Immature natural killer cell (primary cell): Measurements from ENCODE around the gene KISS1R. TPM values are rescaled to one million over a fixed set of nuclear protein-coding genes. Genes with fewer than 3 reads are reported as not detected.
A peak's percentile ranks its signal among the peaks of the same experiment; 100 is the strongest.

Experiments used
- DNase-seq, 3 donors: peaks; one replicate each; pipeline ENCODE4 v3.0.0; 2022; ENCODE audit warnings: mixed read lengths in 1 of 3
- H3K27ac Mint-ChIP-seq, 6 donors: one replicate each; pipeline ENCODE4 v1.8.0; 2020; ENCODE audit warnings: mixed read lengths in 6 of 6, mild to moderate bottlenecking in 5 of 6, inconsistent platforms in 4 of 6, moderate library complexity in 3 of 6
- H3K27me3 Mint-ChIP-seq, 3 donors: one replicate each; pipeline ENCODE4 v1.8.0; 2020 to 2021; ENCODE audit warnings: low read depth in 3 of 3, mild to moderate bottlenecking in 3 of 3, mixed read lengths in 3 of 3, moderate library complexity in 3 of 3, inconsistent platforms in 1 of 3
- H3K36me3 Mint-ChIP-seq, 3 donors: one replicate each; pipeline ENCODE4 v1.8.0; 2020; ENCODE audit warnings: mixed read lengths in 3 of 3, inconsistent platforms in 2 of 3, mild to moderate bottlenecking in 2 of 3
- H3K4me1 Mint-ChIP-seq, 2 donors: one replicate each; pipeline ENCODE4 v1.8.0; 2020; ENCODE audit warnings: inconsistent platforms in 2 of 2, mild to moderate bottlenecking in 2 of 2, mixed read lengths in 2 of 2, moderate library complexity in 1 of 2
- H3K4me3 Mint-ChIP-seq, 5 donors: one replicate each; pipeline ENCODE4 v1.8.0; 2020; ENCODE audit warnings: mild to moderate bottlenecking in 5 of 5, mixed read lengths in 5 of 5, inconsistent platforms in 3 of 5, moderate library complexity in 3 of 5
- H3K9me3 Mint-ChIP-seq, 6 donors: one replicate each; pipeline ENCODE4 v1.8.0; 2020; ENCODE audit warnings: mild to moderate bottlenecking in 6 of 6, mixed read lengths in 6 of 6, inconsistent platforms in 4 of 6, moderate library complexity in 3 of 6
- polyA plus RNA-seq, 3 donors: library from polyadenylated mRNA; unstranded; fragments of 300-500 nt; fragmentation: Illumina TruSeq; gene quantifications; one replicate each; pipeline ENCODE4 v1.2.3, GENCODE V29; 2021

The KISS1R gene
- polyA plus RNA-seq, 3 donors from 2014 or later, result not detected

DNA sequence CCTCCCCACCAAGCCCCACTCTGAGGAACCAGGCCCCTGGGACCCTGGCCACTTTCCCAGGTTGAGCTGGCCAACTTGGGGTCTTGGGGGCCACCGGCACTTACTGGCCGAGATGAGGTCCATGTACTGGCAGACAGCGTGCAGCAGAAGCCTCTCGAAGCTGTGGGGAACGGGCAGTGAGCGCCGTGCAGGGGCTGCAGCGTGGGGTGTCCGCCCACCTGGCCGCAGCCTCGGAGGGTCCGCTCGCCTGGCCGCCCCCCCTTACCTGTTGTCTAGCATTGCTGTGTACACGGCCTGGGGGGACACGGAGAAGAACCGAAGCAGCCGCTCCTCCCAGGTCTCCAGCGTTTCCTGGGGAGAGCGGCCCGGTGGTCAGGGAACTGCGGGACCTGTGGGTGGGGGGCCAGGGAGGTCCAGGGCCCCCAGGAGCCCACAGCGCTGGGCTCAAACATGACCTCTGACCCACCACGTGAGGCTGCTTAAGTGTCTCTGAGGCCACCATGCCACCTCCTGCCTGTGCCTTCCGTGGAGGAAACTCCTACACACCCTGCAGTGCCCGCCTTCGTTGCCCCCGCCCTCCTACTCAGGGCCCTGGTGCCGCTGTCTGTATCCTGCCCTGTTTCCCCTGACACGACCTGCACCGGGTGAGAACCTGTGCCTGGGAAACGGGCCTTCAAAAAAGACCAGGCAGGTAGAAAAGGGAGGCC, 17.6 kb upstream of the KISS1R start:
- no peak overlapping the region for H3K27ac Mint-ChIP-seq
- no peaks in the 10 kb centered on the region for H3K9me3 Mint-ChIP-seq
- H3K4me3 Mint-ChIP-seq, result no peak overlapping the region
- H3K27me3 Mint-ChIP-seq, result peaks cover 0 to 7% (median 0%) of the 10 kb centered on the region in 3 donors
- DNase-seq, result no peak
- H3K36me3 Mint-ChIP-seq, result no peaks in the 10 kb centered on the region
- H3K4me1 Mint-ChIP-seq, result peaks cover 0 to 2% of the 10 kb centered on the region in 2 donors

DNA sequence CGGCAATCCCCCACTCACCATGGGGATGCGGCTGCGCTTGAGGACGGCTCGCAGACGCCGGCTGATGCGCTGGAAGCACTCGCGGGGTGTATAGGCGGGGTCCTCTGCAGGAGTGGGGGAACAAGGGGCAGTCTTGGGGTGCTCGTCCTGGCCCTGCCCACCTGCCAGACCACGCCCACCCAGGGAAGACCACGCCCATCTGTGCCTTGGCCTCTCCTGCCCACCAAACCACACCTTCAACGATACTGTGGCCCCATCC, 17.2 kb upstream of the KISS1R start:
- H3K27ac Mint-ChIP-seq, result no peak overlapping the region
- no peaks in the 10 kb centered on the region for H3K36me3 Mint-ChIP-seq
- no peak for DNase-seq
- H3K4me3 Mint-ChIP-seq, result no peak overlapping the region
- H3K9me3 Mint-ChIP-seq, result no peaks in the 10 kb centered on the region
- peaks cover 0 to 7% (median 0%) of the 10 kb centered on the region in 3 donors for H3K27me3 Mint-ChIP-seq
- peaks cover 0 to 2% of the 10 kb centered on the region in 2 donors for H3K4me1 Mint-ChIP-seq

DNA sequence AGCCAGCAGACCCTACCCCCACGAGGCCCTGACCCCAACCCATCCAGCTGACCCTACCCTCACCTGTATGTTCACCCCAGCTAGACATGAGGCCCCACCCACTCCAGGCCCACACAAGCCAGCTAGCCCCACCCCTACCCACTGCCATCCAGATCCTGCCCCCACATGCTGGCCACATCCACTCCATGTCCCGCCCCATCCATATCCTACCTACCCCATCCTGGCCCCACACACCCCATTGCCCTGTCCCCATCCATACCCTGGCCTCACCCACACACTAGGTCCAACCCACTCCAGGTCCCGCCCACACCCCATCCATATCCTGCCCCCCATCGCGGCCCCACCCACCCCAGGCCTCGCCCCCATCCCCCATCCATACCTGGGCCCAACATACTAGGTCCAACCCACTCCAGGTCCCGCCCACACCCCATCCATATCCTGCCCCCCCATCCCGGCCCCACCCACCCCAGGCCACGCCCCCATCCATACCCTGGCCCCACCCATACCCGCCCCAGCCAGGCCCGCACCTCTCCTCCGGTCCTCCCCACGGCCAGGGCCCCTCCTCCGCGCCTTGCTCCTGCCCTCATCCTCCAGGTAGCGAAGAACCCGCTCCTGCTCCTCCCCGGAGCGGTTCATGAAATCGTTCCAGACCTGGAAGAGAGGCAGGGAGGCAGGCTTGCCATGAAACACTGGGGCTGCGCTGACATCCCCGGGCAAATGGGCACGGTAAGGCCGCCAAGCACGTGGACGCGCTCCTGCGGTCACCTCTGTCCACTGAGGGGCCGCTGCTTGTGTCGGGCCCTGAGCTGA, 16.6 kb upstream of the KISS1R start:
- Mint-ChIP-seq H3K36me3 (no peaks in the 10 kb centered on the region), H3K9me3 (no peaks in the 10 kb centered on the region), H3K4me3 (no peak overlapping the region), H3K27ac (no peak overlapping the region), H3K27me3 (peaks cover 0 to 7% (median 0%) of the 10 kb centered on the region in 3 donors), H3K4me1 (peaks cover 0 to 2% of the 10 kb centered on the region in 2 donors)
- no peak for DNase-seq

DNA sequence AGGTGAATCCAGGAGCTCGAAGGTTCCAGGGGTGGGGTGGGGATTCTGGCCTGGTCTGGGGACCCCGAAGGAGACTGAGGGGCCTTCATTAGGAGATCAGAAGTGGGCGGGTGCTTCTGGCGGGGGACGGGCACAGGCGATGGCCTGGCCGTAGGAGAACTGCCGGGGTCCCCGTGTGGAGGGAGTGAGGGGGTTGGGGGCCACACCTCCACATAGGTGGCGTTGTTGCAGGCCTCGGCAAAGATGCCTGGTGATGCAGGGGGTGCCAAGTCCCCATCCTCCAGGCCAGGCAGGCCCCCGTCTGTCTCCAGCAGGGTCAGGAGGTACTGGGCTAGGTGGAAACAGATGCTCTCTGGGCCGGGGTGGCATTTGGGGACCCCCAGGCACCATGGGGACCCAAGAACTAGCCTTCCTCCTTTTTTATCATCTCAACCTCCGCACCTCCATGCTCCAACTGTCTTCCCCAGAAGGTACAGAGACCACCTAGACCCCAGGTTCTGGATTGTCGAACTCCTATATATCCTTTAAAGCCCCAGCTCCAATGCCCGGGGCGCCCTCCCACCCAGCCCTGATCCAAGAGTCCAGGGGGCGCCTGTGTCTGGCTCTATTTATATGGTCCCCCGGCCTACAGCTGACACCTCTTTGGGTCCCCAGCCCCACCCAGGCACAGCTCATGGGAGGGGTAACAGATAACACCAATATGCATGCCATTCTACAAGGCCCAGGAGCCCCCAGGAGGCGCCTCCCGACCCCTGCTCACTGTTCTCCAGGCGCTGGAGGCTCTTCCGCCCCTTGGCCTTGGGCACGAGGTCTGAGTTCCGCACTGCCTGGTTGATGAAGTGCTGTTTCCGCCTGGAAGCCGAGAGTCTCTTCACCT, 15.7 kb upstream of the KISS1R start:
- Mint-ChIP-seq H3K36me3 (no peaks in the 10 kb centered on the region), H3K4me1 (peaks cover 0 to 2% of the 10 kb centered on the region in 2 donors), H3K27ac (no peak overlapping the region), H3K4me3 (no peak overlapping the region), H3K27me3 (peaks cover 0 to 6% (median 0%) of the 10 kb centered on the region in 3 donors), H3K9me3 (no peaks in the 10 kb centered on the region)
- no peak for DNase-seq

DNA sequence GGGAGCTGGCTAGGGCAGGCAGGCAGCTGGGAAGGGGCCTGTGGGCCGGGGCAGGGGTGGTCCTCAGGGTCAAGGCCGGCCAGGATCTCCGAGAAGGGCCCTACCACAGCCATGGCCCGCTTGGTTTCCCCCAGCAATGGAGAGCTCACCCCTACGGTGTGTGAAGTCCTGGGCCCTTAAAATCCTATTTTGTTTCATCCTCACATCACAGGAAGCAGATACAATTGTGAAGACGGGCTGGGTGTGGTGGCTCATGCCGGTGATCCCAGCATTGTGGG, 15.1 kb upstream of the KISS1R start:
- no peak overlapping the region for H3K4me3 Mint-ChIP-seq
- H3K4me1 Mint-ChIP-seq, result peaks cover 0 to 3% of the 10 kb centered on the region in 2 donors
- H3K36me3 Mint-ChIP-seq, result no peaks in the 10 kb centered on the region
- H3K27me3 Mint-ChIP-seq, result peaks cover 0 to 2% (median 0%) of the 10 kb centered on the region in 3 donors
- no peak for DNase-seq
- no peaks in the 10 kb centered on the region for H3K9me3 Mint-ChIP-seq
- no peak overlapping the region for H3K27ac Mint-ChIP-seq

DNA sequence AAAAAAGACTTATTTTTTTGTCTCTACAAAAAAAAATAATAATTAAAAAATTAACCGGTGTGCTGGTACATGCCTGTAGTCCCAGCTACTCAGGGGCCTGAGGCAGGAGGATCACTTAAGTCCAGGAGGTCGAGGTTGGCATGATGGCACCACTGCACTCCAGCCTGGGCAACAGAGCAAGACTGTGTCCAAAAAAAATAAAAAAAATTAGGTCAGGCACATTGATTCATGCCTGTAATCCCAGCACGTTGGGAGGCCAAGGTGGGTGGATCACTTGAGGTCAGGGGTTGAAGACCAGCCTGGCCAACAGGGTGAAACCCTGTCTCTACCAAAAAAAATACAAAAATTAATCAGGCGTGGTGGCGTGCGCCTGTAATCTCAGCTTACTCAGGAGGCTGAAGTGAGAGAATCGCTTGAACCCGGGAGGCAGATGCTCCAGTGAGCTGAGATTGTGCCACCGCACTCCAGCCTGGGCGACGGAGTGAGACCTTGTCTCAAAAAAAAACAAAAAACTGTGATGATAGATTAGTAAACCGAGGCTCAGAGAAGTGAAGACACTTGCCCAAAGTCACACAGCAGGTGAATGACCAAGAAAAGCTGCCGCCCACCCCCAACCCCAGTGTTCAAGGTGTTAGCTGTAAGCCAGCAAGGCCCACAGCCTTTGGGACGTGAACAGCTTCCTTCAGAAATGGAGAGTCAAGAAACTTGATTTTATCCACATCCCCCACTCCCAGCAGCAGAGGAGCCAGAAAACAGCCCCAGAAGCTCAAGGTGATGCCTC, 14.5 kb upstream of the KISS1R start:
- peak overlapping the region in 2 of 6 donors; percentile 17 to 50 for H3K27ac Mint-ChIP-seq
- H3K4me1 Mint-ChIP-seq, result peaks cover 0 to 5% of the 10 kb centered on the region in 2 donors
- H3K36me3 Mint-ChIP-seq, result no peaks in the 10 kb centered on the region
- peaks cover 0 to 2% (median 0%) of the 10 kb centered on the region in 3 donors for H3K27me3 Mint-ChIP-seq
- H3K9me3 Mint-ChIP-seq, result no peaks in the 10 kb centered on the region
- H3K4me3 Mint-ChIP-seq, result no peak overlapping the region
- DNase-seq, result no peak

DNA sequence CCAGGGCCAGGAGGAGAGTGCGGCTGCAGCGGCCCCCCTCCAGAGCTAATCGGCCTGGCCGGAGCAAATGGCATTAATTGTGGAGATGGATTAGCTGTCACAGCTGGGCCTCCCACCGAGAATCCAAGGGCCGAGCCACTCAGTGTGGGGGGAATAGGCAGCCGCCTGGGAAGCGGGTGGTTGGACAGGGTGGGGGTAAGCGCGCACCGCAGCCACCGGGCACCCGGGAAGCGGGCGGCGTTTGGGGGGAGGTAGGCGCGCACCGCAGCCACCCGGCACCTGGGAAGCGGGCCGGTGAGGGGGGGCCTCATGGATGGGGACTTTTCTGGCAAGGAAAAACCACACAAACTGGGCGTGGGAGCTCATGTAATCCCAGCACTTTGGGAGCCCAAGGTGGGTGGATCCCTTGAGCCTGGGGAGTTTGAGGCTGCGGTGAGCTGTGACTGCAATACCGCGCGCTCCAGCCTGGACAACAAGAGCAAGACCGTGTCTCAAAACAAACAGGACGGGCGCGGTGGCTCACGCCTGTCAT, 13.8 kb upstream of the KISS1R start:
- no peak overlapping the region for H3K27ac Mint-ChIP-seq
- H3K4me1 Mint-ChIP-seq, result peaks cover under 1 to 5% of the 10 kb centered on the region in 2 donors
- no peak overlapping the region for H3K4me3 Mint-ChIP-seq
- no peak for DNase-seq
- H3K27me3 Mint-ChIP-seq, result peaks cover 0 to 2% (median 0%) of the 10 kb centered on the region in 3 donors
- H3K36me3 Mint-ChIP-seq, result no peaks in the 10 kb centered on the region
- H3K9me3 Mint-ChIP-seq, result no peaks in the 10 kb centered on the region

DNA sequence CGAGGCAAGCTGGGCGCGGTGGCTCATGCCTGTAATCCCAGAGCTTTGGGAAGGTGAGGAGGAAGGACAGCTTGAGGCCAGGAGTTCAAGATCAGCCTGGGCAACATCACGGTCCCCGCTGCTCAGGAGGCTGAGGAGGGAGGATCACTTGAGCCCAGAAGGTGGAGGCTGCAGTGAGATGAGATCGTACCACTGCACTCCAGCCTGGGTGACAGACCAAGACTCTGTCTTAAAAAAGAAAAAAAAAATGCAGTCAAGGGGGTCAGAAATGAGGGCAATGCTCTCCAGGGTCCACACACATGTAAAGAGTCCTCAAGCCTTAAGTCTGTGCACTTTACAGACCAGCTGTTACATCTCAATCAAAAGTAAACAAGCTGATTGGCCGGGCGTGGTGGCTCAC, 12.6 kb upstream of the KISS1R start:
- Mint-ChIP-seq H3K4me1 (peaks cover 13 to 17% of the 10 kb centered on the region in 2 donors), H3K27ac (no peak overlapping the region)
- DNase-seq, result no peak

DNA sequence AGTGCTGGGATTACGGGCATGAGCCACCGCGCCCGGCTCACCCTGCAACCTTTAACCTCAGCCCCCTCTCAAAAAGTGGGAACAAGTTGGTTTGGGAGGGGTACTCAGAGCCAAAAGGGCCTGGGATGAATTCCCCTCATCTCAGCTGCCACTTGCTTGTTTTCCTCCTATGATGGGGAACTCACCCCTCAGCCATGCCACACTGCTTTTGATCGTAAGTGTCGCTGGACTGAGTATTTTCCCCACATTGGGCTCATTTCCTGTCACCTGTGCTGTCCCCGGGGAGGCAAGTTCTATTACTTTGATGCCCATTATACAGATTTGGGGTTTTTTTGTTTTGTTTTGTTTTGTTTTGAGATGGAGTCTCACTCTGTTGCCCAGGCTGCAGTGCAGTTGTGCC, 10.7 kb upstream of the KISS1R start:
- Mint-ChIP-seq H3K9me3 (no peaks in the 10 kb centered on the region), H3K4me1 (peaks cover 25 to 29% of the 10 kb centered on the region in 2 donors), H3K36me3 (no peaks in the 10 kb centered on the region), H3K27ac (peak overlapping the region in 4 of 6 donors; percentile 23 to 82 (median 40)), H3K27me3 (peaks cover 0 to 13% (median 2%) of the 10 kb centered on the region in 3 donors), H3K4me3 (no peak overlapping the region)
- no peak for DNase-seq

More for the DNA sequence above, 12.6 kb upstream of the KISS1R start:
- H3K9me3 Mint-ChIP-seq, result no peaks in the 10 kb centered on the region
- no peak overlapping the region for H3K4me3 Mint-ChIP-seq
- H3K36me3 Mint-ChIP-seq, result no peaks in the 10 kb centered on the region
- peaks cover 0 to 4% (median 2%) of the 10 kb centered on the region in 3 donors for H3K27me3 Mint-ChIP-seq

DNA sequence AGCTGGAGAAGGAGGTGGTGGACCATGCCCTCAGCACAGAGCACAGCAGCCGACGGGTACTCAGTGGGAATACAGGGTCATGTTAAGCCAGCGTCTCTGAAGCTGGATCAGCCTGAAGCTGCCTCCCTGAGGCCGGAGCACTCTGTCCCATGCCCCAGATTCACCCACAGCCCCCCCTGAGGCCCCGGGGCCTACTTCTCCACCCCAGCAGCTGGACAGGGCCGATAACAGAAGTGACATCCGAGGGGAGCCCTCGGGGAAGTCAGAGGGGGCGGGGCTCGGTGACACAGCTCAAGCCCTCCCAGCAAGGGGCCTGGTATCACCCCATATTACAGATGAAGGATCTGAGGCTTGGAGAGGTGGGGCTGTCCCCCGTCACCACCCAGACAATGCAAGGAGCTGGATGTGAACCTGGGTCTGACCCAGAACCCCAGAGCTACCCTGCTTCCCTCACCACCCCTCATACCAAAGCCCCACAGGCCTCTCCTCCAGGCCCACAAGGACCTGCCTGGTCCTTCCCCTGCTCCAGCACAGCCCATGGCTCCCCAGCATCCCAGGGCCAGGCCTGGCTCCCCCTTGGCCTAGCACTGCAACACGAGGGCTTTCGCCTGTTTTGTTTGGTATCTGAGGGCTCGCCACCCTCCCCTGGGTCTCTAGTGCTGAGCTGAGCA, 9.8 kb upstream of the KISS1R start:
- peak overlapping the region in 5 of 6 donors; percentile 17 to 96 (median 40) for H3K27ac Mint-ChIP-seq
- no peaks in the 10 kb centered on the region for H3K36me3 Mint-ChIP-seq
- no peak for DNase-seq
- no peak overlapping the region for H3K4me3 Mint-ChIP-seq
- H3K4me1 Mint-ChIP-seq, result peaks cover 25 to 29% of the 10 kb centered on the region in 2 donors
- H3K27me3 Mint-ChIP-seq, result peaks cover 0 to 13% (median 2%) of the 10 kb centered on the region in 3 donors
- H3K9me3 Mint-ChIP-seq, result no peaks in the 10 kb centered on the region

DNA sequence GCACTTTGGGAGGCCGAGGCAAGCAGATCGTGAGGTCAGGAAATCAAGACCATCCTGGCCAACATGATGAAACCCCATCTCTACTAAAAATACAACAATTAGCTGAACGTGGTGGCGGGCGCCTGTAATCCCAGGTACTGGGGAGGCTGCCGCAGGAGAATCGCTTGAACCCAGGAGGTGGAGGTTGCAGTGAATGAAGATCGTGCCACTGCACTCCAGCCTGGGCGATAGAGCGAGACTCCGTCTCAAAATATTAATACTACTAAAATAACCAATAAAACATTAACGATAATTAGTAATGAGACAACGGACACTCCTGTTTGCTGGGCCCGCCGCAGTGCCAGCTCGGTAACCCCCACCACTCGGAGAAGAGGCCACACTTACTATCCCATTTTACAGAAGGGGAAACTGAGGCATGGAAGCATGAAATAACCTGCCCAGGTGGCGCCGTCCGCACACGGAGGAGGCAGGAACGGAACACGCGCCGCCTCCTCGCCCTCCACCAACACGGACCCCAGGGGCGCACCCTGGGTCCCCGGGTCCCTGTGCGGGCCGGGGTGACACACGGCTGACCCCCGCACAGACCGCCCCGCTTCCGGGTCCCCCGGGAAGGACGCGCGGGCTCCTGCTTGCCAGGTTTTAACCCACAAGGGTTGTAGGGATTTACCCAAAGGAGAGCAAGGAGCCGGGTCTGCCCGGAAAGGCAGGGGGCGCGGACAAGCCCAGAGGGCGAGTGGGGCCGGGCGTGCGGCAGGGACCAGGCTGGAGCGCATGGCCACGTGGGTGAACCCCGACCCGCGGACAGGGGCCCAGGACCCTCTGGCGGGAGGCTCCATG, 5.7 kb upstream of the KISS1R start:
- Mint-ChIP-seq H3K4me1 (peaks cover 25 to 31% of the 10 kb centered on the region in 2 donors), H3K4me3 (peak overlapping the region; percentile 75 to 82 (median 77)), H3K9me3 (no peaks in the 10 kb centered on the region), H3K36me3 (peaks cover 0 to 4% (median 0%) of the 10 kb centered on the region in 3 donors), H3K27ac (peak overlapping the region; percentile 68 to 91 (median 88)), H3K27me3 (peaks cover 5 to 29% (median 13%) of the 10 kb centered on the region in 3 donors)
- DNase-seq, result no peak
